GM10248 (cell line): Measurements from ENCODE around the gene GPR143.
"Not testable (repeated sequence)": the region's sequence is repeated elsewhere in the genome, so short reads cannot be mapped to it uniquely, and the experiment has no call there.

Source experiments
- CTCF ChIA-PET: fragments of 300-600 bp; sonication (Branson Sonifier 250); formaldehyde crosslinking; extraction: SDS; loops from one replicate; lab custom pipeline; 2021; ENCODE audit warnings: antibody characterized with exemption; lab: Yijun Ruan, JAX
- POLR2A ChIA-PET: fragments of 350-650 bp; sonication (Branson Sonifier 250); formaldehyde crosslinking; extraction: SDS; loops from one replicate; lab custom pipeline; 2020; ENCODE audit warnings: antibody characterized with exemption; lab: Yijun Ruan, JAX
- DNase-seq: peaks from one replicate; pipeline ENCODE4 v3.0.0; 2012; ENCODE audit errors: extremely low spot score
- TF ChIP-seq, protein P1 (sequence below): IDR thresholded peaks from 2 replicates; pipeline ENCODE4 v1.5.1; 2012; ENCODE audit warnings: mild to moderate bottlenecking, low read depth; ENCODE audit errors: extremely low read depth, missing control alignments, control extremely low read depth

GPR143 gene

DNA sequence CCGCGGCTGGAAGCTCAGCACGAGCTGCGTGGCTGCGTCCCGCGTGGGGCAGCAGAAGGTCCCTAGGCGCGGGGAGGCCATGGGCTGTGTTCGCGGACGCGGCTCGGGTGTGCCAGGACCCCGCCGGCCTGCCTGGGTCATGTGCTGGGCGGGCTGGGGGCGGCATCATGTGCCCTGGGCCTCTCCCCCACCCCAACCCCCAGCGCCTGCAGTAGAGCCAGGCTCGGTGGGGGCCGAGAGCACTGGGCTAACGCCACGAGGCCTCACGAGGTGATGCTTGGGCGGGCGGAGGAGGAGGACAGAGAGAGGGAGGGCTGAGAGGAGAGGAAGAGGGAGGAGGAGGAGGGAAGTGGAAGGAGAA lies at the start of gene GPR143:
Gene GPR143 (minus strand): TSS at position 111 of the 361 bp plus-strand sequence. CDS start 30 bp downstream, at position 81.
- DNase-seq, result no peak
- CTCF ChIA-PET, result no interaction called here
- POLR2A ChIA-PET, result no interaction called here
- TF ChIP-seq, protein P1, sequence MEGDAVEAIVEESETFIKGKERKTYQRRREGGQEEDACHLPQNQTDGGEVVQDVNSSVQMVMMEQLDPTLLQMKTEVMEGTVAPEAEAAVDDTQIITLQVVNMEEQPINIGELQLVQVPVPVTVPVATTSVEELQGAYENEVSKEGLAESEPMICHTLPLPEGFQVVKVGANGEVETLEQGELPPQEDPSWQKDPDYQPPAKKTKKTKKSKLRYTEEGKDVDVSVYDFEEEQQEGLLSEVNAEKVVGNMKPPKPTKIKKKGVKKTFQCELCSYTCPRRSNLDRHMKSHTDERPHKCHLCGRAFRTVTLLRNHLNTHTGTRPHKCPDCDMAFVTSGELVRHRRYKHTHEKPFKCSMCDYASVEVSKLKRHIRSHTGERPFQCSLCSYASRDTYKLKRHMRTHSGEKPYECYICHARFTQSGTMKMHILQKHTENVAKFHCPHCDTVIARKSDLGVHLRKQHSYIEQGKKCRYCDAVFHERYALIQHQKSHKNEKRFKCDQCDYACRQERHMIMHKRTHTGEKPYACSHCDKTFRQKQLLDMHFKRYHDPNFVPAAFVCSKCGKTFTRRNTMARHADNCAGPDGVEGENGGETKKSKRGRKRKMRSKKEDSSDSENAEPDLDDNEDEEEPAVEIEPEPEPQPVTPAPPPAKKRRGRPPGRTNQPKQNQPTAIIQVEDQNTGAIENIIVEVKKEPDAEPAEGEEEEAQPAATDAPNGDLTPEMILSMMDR, result no peak

DNA sequence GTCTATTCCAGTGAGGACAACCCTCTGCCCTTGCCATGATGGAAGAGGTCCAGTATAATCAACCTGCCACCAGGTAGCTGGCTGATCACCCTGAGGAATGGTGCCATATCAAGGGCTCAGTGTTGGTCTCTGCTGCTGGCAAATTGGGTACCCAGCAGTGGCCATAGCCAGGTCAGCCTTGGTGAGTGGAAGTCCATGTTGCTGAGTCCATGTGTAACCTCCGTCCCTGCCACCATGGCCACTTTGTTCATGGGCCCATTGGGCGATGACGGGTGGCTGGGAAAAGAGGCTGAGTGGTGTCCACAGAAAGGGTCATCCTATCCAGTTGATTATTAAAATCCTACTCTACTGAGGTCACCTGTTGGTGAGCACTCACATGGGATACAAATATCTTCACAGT lies 45.4 kb upstream of the GPR143 start:
- DNase-seq, CTCF ChIA-PET, POLR2A ChIA-PET: not testable (repeated sequence)

DNA sequence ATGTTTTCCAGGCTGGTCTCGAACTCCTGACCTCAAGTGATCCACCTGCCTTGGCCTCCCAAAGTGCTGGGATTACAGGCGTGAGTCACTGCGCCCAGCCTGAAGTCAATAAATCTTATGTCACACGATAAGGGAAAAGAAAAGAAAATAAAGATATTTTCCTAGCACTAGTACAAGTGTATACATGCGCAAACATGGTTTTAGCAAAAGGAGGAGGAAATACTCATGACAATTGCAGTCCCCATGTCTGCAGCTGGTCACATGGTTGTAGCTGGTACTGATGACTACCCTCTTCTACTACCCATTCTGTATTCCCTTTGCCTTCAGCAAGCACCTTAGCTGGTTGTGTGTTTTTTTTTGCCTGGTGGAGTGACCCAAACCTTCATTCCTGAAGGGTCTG lies 44.2 kb upstream of the GPR143 start:
- POLR2A ChIA-PET, DNase-seq, CTCF ChIA-PET: not testable (repeated sequence)

DNA sequence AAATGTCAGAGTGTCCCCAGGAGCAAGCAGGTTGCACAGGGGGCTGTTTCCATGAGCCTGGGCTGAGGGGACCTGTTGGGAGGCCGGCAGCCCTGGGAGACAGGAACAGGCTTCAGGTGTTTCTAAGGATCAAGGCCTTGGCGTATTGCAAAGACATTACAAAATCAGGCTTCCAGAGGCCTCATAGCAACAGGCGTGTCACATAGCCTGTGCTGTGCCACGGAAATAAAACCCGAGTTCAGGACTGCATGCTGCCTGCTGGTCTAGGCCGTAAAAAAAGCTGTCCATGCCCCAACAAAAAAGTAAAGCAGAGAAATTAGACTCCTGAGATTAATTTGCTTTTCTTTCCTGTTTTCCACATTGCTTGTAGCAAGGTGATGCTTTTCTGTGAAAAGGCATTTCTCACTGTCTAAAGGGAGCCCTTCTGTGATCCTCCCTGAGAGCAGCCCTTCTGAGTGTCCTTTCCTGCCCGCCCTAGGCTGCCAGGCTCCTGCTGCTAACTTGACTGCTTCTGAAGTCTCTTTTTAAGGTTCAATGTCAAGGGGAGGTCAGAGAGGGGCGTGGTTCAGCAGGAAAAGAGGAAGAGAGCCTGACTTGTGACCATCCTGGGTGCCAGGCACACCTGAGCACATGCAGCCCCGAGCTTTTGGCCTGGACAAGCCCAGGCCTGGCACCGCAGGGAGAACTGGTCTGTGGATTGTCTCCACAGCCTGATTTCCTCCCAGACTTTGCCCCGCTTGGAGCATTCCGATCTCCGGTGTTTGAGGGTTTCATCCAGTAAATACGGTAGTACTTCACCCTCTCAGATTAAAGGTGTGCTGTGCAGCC lies 41.9 kb upstream of the GPR143 start:
- ChIA-PET POLR2A (no interaction called here), CTCF (no interaction called here)
- DNase-seq, result no peak
- TF ChIP-seq, protein P1, result no peak

DNA sequence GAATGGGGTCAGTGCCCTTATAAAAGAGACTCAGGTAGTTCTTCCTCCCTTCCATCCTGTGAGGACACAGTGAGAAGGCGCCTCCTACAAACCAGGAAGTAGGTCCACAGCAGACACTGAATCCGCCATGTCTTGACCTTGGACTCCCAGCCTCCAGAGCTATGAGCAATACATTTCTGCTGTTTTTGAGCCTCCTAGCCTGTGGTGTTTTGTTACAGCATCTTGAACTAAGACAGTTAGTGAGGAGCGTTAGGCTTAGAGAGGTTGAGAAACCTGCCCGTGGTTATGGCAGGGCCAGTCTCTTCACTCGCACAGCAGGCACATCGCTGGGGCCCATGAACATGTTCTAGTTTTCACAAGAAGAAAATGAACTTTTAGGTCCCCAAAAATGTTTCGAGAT lies 40.3 kb upstream of the GPR143 start:
- CTCF ChIA-PET, result no interaction called here
- DNase-seq, result no peak
- POLR2A ChIA-PET, result no interaction called here
- TF ChIP-seq, protein P1, result no peak

DNA sequence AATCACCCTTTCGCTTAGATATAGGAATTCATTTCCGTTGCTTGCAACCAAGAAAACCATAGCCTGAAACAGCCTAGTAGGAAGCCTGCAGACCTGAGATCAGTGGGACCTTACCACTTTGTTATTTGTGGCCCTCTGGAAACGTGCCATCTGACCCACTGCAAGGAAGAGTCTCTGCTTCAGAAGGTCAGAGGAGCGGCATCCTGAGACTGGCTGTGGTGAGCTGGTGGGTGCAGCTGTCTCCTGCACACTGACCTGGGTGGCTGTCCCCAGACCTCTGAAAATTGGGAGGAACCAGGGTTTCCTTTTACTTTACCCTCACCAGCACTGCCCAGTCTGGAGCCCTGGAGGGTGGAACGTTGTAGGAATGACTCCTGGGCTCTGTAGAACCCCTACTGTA lies 38.8 kb upstream of the GPR143 start:
- no peak for DNase-seq
- ChIA-PET POLR2A (no interaction called here), CTCF (no interaction called here)
- TF ChIP-seq, protein P1, result no peak

DNA sequence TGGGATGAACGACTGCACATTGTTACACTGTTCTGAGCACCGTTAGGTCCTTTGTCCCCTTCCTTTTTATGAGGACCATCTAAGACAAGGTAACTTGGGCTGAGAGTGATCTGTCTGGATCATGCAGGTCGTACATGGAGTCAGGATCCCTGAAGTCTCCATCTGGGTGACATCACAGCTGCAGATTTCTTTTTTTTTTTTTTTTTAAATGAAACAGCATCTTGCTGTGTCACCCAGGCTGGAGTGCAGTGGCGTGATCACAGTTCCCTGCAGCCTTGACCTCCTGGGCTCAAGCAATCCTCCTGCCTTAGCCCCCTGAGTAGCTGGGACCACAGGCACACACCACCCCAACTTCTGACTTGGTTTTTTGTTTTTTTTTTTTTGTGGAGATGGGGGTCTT lies 37.1 kb upstream of the GPR143 start:
- TF ChIP-seq, protein P1, result no peak
- DNase-seq, result no peak
- ChIA-PET CTCF (no interaction called here), POLR2A (no interaction called here)
